T-helper 22 cell (primary cell): Measurements from ENCODE around the gene PHETA1.
"Not testable (repeated sequence)": the region's sequence is repeated elsewhere in the genome, so short reads cannot be mapped to it uniquely, and the experiment has no call there.

Source experiments
- DNase-seq: peaks from one replicate; pipeline ENCODE4 v3.0.0-alpha.2; 2020; ENCODE audit warnings: low read depth

The PHETA1 gene

DNA sequence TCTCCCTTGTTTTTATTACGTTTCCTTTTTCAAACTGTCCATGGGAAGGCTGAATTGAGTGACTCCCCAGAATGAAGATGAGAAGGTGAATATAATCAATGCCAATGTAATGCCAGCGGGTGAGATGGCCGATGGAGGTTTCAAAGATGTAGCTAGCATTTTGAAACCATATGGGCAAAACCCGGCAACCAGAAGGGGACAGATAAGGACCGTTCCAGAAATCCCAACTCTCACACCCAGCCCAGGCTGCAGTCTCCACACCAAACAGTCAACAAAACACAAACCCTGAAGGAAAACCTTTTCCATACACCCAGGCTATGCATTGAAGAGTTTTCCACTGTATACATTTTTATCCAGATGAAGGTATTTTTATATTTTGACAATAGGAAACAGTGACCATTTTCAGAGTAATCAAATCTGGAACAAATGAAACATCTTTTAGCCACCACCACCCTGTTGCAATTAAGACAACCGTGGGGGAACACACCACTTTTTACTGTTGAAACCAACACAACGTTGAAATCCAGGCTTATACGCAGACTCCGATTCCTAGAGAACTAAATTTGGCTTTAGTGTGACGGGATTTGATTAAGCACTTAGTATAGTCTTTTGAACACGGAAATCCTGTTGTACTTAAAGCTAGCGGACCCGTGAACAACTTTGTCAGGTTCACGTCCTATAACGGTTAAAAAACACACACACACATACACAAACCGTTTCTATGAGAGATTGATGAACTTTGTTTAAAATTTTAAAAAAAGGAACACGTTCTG lies 19.0 kb downstream of the PHETA1 start:
- no peak for DNase-seq

DNA sequence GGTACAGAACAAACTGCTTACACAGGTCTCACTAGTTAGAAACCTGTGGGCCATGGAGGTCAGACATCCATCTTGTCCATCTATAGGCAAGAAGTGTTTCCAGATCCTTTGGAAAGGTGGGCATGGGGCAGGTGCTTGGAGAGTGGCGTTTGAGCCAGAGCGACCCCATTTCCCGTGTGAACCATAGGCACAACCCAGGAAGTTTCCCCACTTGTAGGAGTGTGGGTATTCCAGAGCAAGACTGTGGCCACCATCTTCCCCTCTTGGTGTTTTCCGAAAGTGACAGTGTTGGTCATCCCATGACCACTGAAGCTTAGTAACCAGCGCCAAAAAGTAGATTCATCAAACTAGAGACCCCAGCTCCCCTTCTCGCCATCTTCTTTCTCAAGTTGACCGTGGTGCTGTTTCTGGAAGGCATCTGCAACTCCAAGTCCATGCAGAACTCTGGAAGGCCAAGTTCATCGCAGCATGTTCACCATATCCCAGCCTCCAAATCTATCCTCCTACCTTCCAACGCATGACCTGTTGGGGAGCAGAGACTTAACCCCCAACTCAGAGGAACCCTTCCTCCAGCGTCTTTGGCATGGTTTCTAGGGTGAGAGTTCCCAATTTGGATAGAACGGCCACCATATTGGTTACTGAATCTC lies 19.7 kb downstream of the PHETA1 start:
- no peak for DNase-seq

DNA sequence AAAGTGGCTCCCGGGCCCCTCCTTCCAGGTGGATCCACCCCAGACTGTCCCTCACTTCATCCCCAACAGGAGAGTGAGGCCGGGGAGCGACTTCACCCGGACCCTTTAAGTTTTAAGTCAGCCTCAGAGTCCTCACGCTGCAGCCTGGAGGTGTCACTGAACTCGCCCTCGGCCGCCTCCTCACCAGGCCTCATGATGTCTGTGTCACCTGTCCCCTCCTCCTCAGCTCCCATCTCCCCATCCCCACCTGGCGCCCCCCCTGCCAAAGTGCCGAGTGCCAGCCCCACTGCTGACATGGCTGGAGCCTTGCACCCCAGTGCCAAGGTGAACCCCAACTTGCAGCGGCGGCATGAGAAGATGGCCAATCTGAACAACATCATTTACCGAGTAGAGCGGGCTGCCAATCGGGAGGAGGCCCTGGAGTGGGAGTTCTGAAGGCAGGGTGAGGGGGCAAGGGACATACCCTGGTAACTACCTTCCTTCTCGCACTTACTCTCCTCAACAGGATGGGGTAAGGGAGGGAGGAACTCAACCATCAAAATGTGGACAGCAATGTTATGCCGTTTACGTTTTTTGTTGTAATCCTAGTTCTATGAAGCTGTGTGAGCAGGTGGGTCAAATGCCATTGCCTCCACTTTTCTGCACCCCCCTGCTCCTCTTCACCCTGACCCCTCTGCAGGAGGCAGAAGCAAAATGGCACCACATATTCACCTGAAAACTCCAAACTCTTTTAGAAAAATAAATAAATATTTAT lies 20.8 kb downstream of the PHETA1 start:
- DNase-seq = no peak

DNA sequence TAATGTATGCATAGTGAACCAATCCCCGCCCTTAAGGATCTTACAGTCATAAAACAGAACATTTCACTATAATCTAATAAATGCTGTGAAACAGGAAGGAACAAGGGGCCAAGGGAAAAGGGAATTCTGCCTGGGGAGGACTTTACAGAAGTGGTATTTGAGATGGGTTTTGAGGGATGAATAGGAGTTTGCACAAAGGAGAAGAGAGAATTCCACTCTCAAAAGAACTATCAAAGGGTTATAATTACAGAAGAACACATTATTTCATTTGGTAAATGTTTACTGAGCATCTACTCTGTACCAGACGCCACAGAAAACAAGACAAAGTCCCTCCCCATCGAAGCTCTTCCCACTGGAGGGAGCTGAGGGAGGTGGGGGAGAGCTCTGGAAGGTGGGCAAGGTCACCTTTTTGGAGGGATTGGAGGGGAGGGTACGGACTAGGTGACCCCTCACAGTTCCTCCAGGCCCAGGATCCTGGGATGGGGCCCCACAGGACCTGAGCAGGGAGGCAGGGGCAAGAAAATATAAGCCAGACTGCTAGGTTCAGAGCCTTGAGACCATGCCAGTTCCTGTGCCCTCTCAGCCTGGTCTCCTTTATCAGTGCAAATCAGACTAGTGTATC lies 24.5 kb downstream of the PHETA1 start:
- DNase-seq = no peak

DNA sequence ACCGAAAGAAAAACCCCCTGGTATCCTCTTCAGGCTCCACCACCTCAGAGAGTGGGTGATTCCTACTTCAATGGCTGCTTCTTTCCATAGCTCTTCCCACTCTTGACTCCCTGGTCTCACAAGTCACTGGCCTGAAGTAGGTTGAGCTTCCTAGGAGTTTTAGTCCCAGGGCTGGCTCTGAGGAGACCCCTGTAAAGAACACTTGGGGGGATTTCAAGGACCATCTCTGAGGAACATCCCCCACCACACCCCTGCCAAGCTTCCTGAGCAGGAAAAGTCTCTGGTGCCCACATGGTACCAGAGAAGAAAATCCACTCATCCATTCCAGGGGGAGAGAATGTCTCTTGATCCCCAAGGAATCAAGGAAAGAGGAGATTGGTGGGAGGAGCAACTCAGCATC lies 25.7 kb downstream of the PHETA1 start:
- no peak for DNase-seq

DNA sequence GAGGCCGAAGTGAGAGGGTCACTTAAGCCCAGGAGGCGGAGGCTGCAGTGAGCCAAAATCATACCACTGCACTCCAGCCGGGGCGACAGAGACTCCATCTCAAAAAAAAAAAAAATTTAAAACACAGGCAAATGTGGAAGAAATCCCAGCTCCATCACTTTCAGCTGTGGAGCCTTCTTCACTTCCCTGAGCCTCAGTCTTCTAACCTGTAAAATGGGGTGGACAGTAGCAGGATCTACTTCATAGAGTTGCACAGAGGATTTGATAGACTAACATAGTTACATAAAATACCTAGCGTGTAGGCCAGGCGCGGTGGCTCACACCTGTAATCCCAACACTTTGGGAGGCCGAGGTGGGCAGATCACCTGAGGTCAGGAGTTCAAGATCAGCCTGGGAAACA lies 26.5 kb downstream of the PHETA1 start:
- DNase-seq = no peak

DNA sequence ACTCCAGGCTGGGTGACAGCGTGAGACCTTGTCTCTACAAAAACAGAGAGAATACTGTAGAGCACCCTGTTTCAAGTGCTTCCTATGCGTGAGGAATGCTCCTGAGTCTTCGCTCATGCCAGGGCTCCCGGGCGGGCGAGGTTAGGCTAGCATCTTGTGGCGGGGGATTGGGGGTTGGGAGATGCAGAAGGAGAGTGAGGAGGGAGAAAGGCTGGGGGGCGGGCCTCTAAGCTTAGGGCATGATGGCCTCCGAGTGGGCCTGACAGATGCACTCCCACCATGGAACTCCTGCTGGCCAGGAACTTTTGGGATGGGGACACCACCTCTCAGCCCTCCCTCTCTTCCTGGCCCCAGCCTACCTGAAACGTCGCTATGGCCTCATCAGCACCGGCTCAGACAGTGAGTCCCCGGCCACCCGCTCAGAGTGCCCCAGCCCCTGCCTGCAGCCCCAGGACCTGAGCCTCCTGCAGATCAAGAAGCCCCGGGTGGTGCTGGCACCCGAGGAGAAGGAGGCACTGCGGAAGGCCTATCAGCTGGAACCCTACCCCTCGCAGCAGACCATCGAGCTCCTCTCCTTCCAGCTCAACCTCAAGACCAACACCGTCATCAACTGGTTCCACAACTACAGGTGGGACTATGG lies 27.3 kb downstream of the PHETA1 start:
- DNase-seq = no peak

DNA sequence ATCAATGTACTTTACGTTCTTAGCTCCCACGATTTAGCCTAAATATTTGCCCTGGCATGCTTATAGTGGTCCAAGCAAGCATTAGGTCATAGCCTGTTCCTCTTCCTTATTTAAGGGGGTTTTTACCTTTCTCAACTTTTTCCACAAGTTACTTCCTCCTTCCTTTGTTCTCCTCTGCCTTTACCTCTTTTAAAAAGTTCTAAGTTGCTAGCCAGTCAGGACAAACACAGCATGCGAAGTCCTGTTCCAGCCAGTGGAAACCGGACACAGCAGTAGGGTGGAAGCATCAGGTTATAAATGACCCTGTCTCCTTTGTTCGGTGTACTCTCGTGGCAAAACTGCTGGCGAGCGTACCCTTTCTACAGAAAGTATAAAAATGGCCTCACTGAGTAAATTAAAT lies 28.2 kb downstream of the PHETA1 start:
- not testable (repeated sequence) for DNase-seq

DNA sequence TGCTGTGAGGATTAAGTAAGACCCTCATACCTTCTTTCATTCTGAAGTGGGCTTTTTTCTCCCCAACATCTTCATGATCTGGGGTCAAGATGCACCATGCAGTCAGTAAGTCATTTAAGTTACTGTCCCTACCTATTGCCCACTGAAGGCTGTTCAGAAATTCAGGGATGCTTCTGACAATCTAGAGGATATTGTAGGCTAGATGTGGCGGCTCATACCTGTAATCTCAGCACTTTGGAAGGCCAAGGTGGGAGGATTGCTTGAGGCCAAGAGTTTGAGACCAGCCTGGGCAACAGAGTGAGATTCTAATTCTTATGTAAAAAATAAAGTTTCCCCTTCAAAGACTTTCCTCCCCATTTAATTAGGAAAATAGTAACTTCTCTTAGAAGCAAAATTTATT lies 28.7 kb downstream of the PHETA1 start:
- DNase-seq = no peak

DNA sequence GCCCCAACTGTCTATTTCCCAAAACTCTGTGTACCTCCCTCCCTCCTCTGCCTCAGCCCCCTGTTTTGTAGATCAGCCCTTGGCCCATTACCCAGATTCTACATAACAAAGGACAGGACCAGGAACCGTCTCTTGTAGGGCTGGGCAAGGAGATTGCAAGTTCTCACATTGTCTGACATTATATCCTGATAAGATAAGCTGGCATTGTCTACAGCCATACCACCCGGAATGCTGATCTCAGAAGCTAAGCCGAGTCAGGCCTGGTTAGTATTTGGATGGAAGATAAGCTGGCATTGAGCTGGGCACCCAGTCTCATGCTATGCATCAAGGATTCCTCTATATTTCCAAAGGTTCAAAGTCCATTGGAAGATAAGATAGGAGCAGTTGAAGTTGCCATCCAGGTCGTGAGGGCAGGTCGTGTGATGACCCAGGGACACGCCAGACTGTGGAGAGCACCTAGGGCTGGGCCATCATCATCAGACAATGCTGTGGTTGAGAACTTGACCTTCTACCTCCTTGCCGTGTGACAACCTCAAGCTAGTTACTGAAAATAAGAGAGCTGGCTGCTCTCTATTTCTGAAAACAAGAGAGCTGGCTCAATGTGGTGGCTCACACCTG lies 29.5 kb downstream of the PHETA1 start:
- no peak for DNase-seq

DNA sequence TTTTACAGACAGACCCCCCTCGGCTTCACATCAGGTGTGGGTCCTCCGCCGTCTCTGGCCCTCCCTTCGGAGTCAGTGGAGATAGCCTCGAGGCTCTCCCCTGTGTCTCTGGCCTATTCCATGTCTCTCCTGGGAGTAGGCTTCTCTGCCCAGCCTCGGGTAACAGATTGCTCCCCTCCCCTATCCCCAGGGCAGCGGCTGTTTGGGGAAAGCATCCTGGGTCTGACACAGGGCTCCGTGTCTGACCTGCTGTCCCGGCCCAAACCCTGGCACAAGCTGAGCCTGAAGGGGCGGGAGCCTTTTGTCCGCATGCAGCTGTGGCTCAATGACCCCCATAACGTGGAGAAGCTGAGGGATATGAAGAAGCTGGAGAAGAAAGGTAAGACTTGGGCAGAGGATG lies 30.8 kb downstream of the PHETA1 start:
- no peak for DNase-seq

DNA sequence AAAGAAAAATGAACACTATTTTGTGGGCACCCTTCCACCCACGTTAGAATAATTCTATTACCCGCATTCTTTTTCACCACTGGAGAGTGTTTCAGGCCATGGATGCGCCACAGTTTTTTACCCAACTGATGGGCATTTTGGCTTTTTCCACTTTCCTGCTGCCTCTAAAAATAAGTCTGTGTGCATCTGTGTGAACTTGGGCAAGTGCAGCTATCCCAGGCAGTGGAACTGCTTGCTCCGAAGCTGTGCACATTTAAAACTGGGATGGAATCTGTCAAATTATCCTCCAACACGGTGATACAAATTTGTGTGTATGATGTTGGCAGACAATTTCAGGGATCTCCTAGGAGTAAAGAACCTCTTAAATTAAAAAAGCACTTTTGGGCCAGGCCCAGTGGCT lies 31.5 kb downstream of the PHETA1 start:
- DNase-seq = no peak

DNA sequence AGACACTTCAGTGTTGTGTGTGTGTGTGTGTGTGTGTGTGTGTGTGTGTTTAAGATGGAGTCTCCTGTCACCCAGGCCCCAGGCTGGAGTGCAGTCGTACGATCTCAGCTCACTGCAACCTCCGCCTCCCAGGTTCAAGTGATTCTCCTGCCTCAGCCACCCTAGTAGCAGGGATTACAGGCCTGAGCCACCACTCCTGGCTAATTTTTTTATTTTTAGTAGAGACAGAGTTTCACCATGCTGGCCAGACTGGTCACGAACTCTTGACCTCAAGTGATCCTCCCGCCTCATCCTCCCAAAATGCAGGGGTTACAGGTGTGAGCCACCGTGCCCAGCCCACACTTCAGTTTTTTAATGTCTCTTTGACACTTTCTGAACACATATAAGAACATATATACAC lies 32.5 kb downstream of the PHETA1 start:
- DNase-seq = not testable (repeated sequence)

DNA sequence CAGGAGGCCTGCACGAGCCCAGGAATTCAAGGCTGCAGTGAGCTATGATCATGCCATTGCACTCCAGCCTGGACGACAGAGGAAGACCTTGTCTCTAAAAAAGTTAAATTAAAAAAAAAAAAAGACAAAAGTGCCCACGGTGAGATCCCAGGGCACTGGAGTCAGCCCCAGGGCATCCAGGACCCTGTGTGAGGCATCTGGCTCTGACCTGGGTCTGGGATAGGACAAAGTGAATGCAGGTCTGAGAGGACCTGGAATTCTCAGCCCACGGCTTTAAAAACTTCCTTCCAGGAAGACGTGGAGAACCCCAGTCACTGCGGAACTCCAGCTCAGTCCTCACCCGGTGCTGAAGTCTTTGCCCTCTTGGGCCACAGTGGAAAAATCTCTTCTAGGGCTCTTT lies 33.1 kb downstream of the PHETA1 start:
- no peak for DNase-seq

DNA sequence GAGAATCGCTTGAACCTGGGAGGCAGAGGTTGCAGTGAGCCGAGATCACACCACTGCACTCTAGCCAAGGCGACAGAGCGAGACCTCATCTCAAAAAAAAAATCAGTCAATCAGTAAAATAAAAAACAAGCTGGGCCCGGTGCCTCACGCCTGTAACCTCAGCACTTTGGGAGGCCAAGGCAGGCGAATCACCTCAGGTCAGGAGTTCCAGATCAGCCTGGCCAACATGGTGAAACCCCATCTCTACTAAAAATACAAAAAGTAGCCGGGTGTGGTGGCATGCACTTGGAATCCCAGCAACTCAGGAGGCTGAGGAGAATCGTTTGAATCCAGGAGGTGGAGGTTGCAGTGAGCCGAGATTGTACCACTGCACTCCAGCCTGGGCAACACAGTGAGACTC lies 33.6 kb downstream of the PHETA1 start:
- DNase-seq = not testable (repeated sequence)

DNA sequence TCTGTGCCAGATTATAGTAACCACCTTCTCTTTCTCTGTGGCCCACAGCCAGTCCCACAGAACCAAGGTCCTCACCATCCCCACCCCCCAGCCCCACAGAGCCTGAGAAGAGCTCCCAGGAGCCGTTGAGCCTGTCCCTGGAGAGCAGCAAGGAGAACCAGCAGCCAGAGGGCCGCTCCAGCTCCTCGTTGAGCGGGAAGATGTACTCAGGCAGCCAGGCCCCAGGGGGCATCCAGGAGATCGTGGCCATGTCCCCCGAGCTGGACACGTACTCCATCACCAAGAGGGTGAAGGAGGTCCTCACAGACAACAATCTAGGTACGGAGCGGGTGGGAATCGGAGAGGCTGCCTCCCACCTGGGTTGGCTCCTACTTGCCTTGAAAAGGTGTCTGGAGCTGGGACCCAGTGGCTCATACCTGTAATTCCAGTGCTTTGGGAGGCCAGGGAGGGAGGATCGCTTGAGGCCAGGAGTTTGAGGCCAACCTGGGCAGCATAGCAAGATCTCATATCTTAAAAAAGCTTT lies 34.4 kb downstream of the PHETA1 start:
- no peak for DNase-seq

DNA sequence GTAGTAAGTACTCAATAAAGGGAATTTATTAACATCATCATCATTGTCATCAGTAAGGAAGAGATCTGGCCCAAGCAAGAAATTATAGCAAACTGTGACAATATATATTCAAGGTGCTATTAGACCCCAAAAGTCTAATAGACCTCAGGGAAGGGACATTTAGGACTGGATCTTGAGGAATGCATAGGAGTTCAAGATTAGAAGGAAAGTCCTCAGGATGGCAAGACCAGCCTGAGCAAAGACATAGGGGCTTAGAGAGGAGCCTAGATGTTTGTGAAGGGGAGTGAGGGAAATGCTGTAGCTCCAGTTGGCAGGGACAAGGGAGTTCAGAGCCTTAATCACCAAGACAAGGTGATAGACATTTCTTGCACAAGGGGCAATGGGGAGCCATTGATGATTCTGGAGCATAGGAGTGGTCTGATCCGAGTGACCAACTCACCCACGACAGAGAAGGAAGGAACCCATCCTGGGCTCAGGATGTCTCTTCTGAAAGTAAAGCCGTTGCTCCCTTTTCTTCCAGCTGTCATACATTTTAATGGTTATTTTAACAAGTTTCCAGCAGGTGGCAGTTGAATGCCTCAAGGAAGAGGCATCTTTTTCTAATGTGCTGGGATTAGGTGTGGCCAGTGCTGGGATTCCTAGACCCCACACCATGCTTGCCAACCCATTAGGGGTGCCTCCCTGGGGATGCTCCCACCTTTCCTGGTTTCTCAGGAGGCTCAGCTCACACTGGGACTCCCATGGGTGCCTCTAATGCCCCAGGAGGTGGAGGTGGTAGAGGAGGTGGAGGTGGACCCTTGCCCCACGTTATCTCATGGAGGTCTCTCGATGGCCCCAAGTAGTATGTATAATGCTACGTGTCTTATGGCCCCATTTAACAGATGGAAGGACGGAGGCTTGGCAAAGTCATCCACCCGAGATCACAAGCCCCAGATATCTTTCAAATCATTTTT lies 37.8 kb downstream of the PHETA1 start:
- no peak for DNase-seq

DNA sequence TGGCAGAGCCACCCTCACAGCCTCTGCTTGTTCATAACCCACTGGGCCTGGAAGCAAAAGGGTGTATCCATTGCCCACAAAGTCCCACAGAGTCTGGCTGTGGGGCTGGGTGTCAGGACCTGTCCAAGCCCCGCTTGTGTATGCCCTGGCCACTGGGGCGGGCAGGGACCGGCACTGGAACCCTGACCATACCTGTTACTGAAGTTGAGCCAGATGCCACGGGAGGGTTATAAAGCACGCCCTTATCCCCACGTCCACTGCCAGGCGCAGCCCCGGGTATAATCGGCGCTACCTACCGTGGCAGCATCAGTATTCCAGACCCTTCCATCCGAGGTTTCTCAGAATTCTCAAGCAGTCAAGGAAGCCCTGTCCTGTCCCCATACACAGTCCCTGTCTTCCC lies 40.8 kb downstream of the PHETA1 start:
- DNase-seq = no peak

DNA sequence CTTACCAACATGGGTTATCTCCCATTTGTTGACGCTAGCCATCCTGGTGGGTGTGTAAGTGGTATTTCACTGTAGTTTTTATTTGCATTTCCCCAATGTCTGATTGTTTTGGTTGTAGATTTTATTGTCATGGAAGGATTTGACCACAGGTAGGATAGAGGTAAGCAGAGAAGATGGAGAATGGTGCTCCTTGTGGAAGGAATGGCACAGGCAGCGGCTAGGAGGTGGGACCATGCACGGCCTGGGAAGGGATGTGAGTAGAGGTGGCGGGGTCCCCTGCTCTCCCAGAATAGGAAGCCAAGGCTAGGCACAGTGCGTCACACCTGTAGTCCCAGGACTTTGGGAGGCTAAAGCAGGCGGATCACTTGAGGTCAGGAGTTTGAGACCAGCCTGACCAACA lies 41.4 kb downstream of the PHETA1 start:
- no peak for DNase-seq
